MM.1S (cell line): ENCODE data around the gene THRA.

ENCODE experiments used
- DNase-seq: peaks from one replicate; pipeline ENCODE4 v3.0.0-alpha.2; 2015
- H2AFZ ChIP-seq: fragments of 300-600 bp; sonication (generic); 2 replicates; pipeline ENCODE4 v1.6.0; 2016; ENCODE audit warnings: antibody characterized with exemption, low read length
- H3F3A ChIP-seq: fragments of 300-600 bp; sonication (generic); 2 replicates; pipeline ENCODE4 v1.6.1; 2016; ENCODE audit warnings: mild to moderate bottlenecking, antibody characterized with exemption, low read length, moderate library complexity, mixed read lengths; ENCODE audit not compliant: insufficient read depth
- H3K27ac ChIP-seq: fragments of 300-600 bp; sonication (generic); 2 replicates; pipeline ENCODE4 v1.5.1; 2016; ENCODE audit warnings: mild to moderate bottlenecking, low read length
- H3K27me3 ChIP-seq: fragments of 300-600 bp; sonication (generic); replicated peaks from 2 replicates; pipeline ENCODE4 v1.6.0; 2016; ENCODE audit warnings: low read length; ENCODE audit not compliant: insufficient read depth
- H3K36me3 ChIP-seq: fragments of 300-600 bp; sonication (generic); replicated peaks from 2 replicates; pipeline ENCODE4 v1.6.1; 2016; ENCODE audit warnings: mild to moderate bottlenecking, low read length, mixed read lengths; ENCODE audit not compliant: insufficient read depth
- H3K4me1 ChIP-seq: fragments of 300-600 bp; sonication (generic); 2 replicates; pipeline ENCODE4 v1.6.1; 2016; ENCODE audit warnings: low read length, mixed read lengths
- H3K4me2 ChIP-seq: fragments of 300-600 bp; sonication (generic); 2 replicates; pipeline ENCODE4 v1.6.0; 2016; ENCODE audit warnings: low read depth, low read length
- H3K4me3 ChIP-seq: fragments of 300-600 bp; sonication (generic); 2 replicates; pipeline ENCODE4 v1.5.1; 2016; ENCODE audit warnings: low read length, mixed read lengths
- H3K79me2 ChIP-seq: fragments of 300-600 bp; sonication (generic); 2 replicates; pipeline ENCODE4 v1.6.1; 2016; ENCODE audit warnings: mixed run types, low read length, mixed read lengths
- H3K9ac ChIP-seq: fragments of 300-600 bp; sonication (generic); 2 replicates; pipeline ENCODE4 v1.6.1; 2016; ENCODE audit warnings: low read length, mixed read lengths
- H3K9me2 ChIP-seq: fragments of 300-600 bp; sonication (generic); replicated peaks from 2 replicates; pipeline ENCODE4 v1.6.1; 2016; ENCODE audit warnings: mild to moderate bottlenecking, low read length, mixed read lengths; ENCODE audit not compliant: insufficient read depth
- H3K9me3 ChIP-seq: fragments of 300-600 bp; sonication (generic); replicated peaks from 2 replicates; pipeline ENCODE4 v1.6.1; 2016; ENCODE audit warnings: mild to moderate bottlenecking, low read length, mixed read lengths; ENCODE audit not compliant: insufficient read depth
- H4K20me1 ChIP-seq: fragments of 300-600 bp; sonication (generic); 2 replicates; pipeline ENCODE4 v1.6.1; 2016; ENCODE audit warnings: mild to moderate bottlenecking, low read length, moderate library complexity, mixed read lengths; ENCODE audit not compliant: insufficient read depth
- EZH2 ChIP-seq: fragments of 300-600 bp; sonication (generic); optimal IDR thresholded peaks from 2 replicates; pipeline ENCODE3; 2017; ENCODE audit warnings: low read depth, mild to moderate bottlenecking, antibody characterized with exemption, low read length, mixed read lengths
- EZH2phosphoT487 ChIP-seq: fragments of 300-600 bp; sonication (generic); IDR thresholded peaks from 2 replicates; pipeline ENCODE4 v1.6.1; 2018; ENCODE audit warnings: antibody characterized with exemption, low read length
- TF ChIP-seq, protein P1 (sequence below): fragments of 300-600 bp; sonication (generic); IDR thresholded peaks from 2 replicates; pipeline ENCODE4 v1.5.1; 2016; ENCODE audit warnings: antibody characterized with exemption, low read length, mixed read lengths

THRA gene

DNA sequence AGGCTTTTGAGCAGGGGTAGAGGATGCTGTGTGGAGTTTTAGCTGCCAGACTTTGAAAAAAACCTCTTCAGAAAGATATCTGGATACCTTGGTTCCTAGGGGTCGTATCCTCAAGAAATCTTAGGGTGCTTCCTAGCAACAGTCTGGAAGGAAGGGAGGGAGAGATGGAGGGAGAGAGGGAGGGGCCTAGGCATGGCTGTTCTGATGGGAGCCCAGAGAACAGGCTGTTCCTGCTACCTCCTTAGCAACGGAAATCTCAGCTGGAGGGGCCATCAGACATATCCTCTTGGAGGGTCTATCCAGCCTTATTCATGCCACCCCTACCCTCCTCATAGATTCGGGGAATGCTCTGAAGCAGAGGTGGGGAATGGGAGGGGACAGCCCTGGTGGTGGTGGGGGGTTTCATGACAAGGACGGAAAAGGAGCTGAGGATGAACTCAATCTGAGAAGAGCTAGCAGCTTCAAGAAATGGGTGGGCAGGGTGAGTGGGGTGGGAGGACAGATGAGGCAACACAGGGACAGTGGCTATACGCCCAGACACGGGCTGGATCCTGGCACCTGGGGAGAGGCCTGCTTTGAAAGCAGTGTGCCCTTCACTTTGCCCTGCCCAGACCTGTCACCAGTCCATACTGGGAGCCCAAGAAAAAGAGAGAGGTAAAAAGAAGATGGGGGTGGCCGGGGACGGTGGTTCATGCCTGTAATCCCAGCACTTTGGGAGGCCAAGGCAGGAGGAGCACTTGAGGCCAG, 2.9 kb upstream of the THRA start:
- Histone ChIP-seq H3K9me3 (no peaks in the 10 kb centered on the region), H3K4me1 (peaks cover 6% of the 10 kb centered on the region), H3K79me2 (no peaks in the 10 kb centered on the region), H3K9ac (no peak overlapping the region), H2AFZ (no peak overlapping the region), H3K27ac (no peak overlapping the region), H3F3A (no peaks in the 10 kb centered on the region), H3K9me2 (no peaks in the 10 kb centered on the region), H3K36me3 (no peaks in the 10 kb centered on the region), H4K20me1 (no peaks in the 10 kb centered on the region), H3K4me2 (no peak overlapping the region), H3K4me3 (no peak overlapping the region), H3K27me3 (peaks cover 56% of the 10 kb centered on the region)
- TF ChIP-seq, protein P1, sequence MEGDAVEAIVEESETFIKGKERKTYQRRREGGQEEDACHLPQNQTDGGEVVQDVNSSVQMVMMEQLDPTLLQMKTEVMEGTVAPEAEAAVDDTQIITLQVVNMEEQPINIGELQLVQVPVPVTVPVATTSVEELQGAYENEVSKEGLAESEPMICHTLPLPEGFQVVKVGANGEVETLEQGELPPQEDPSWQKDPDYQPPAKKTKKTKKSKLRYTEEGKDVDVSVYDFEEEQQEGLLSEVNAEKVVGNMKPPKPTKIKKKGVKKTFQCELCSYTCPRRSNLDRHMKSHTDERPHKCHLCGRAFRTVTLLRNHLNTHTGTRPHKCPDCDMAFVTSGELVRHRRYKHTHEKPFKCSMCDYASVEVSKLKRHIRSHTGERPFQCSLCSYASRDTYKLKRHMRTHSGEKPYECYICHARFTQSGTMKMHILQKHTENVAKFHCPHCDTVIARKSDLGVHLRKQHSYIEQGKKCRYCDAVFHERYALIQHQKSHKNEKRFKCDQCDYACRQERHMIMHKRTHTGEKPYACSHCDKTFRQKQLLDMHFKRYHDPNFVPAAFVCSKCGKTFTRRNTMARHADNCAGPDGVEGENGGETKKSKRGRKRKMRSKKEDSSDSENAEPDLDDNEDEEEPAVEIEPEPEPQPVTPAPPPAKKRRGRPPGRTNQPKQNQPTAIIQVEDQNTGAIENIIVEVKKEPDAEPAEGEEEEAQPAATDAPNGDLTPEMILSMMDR = no peak
- TF ChIP-seq EZH2 = no peak
- no peak for TF ChIP-seq EZH2phosphoT487
- DNase-seq = no peak

GRCh38 chr17:40060887-40061608, 1.7 kb upstream of the THRA start:
- Histone ChIP-seq H3K9me2 (no peaks in the 10 kb centered on the region), H3K9ac (no peak overlapping the region), H3K4me2 (no peak overlapping the region), H3K9me3 (no peaks in the 10 kb centered on the region), H3K79me2 (no peaks in the 10 kb centered on the region), H2AFZ (no peak overlapping the region), H4K20me1 (no peaks in the 10 kb centered on the region), H3K4me1 (peaks cover 6% of the 10 kb centered on the region), H3K4me3 (no peak overlapping the region), H3K36me3 (no peaks in the 10 kb centered on the region), H3K27ac (no peak overlapping the region), H3K27me3 (peaks cover 46% of the 10 kb centered on the region), H3F3A (no peaks in the 10 kb centered on the region)
- no peak for DNase-seq
- TF ChIP-seq EZH2phosphoT487 = no peak
- TF ChIP-seq, protein P1 = no peak
- TF ChIP-seq EZH2 = no peak

GRCh38 chr17:40061609-40062038, 1.1 kb upstream of the THRA start:
- no peak for TF ChIP-seq EZH2
- TF ChIP-seq, protein P1 = no peak
- no peak for TF ChIP-seq EZH2phosphoT487
- H3K4me1 ChIP-seq = peaks cover 6% of the 10 kb centered on the region

More at GRCh38 chr17:40061609-40062038, 1.1 kb upstream of the THRA start:
- no peak for DNase-seq
- H3K4me3 ChIP-seq = no peak overlapping the region
- H3K36me3 ChIP-seq = no peaks in the 10 kb centered on the region
- H3K27ac ChIP-seq = no peak overlapping the region
- no peaks in the 10 kb centered on the region for H3K79me2 ChIP-seq
- H3K9me3 ChIP-seq = no peaks in the 10 kb centered on the region
- no peak overlapping the region for H3K4me2 ChIP-seq
- no peaks in the 10 kb centered on the region for H3K9me2 ChIP-seq
- H2AFZ ChIP-seq = no peak overlapping the region; the same call in 1 of the 2 replicates
- H4K20me1 ChIP-seq = no peaks in the 10 kb centered on the region
- peaks cover 40% of the 10 kb centered on the region for H3K27me3 ChIP-seq
- no peak overlapping the region for H3K9ac ChIP-seq
- no peaks in the 10 kb centered on the region for H3F3A ChIP-seq
